A673 (cell line): ENCODE data around the gene CYP4V2.

Experiments used
- EZH2 ChIP-seq: fragments of 200-600 bp; sonication (generic); IDR thresholded peaks from 2 replicates; pipeline ENCODE4 v1.6.1; 2017; ENCODE audit warnings: borderline replicate concordance, low read depth, mild to moderate bottlenecking, mixed read lengths, antibody characterized with exemption, low read length; ENCODE audit not compliant: poor library complexity, severe bottlenecking
- TF ChIP-seq, protein P1 (sequence below): fragments of 300-800, 200-600 bp; sonication (generic); conservative IDR thresholded peaks from 2 replicates; pipeline ENCODE4 v1.5.1; 2017; ENCODE audit warnings: low read depth, mild to moderate bottlenecking, antibody characterized with exemption, low read length, moderate library complexity, mixed read lengths

DNA sequence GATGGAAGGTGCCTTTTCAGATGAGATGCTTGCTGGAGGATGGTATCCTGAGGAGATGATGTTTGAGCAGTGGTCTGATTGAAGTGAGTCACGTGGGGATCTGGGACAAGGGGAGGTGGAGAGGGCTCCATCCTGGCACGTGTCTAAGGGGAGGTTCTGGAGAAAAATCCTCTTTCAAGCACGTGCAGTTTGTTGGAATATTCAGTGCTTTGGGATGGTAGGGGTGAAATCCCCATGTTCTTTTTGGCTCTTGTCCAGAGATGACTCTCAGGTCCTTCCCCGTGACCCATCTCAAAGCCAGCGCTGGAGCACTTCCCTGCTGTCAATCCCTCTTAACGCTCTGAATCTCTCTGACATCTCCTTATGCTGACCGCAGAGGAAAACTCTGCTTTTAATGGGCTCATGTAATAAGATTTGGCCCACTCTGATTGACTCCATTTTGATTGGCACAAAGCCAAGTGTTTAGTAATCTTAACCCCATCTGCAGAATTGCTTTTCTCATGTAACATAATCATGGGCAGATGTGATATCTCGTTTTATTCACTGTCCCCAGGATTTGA is 25.2 kb downstream of the CYP4V2 start:
- TF ChIP-seq, protein P1, sequence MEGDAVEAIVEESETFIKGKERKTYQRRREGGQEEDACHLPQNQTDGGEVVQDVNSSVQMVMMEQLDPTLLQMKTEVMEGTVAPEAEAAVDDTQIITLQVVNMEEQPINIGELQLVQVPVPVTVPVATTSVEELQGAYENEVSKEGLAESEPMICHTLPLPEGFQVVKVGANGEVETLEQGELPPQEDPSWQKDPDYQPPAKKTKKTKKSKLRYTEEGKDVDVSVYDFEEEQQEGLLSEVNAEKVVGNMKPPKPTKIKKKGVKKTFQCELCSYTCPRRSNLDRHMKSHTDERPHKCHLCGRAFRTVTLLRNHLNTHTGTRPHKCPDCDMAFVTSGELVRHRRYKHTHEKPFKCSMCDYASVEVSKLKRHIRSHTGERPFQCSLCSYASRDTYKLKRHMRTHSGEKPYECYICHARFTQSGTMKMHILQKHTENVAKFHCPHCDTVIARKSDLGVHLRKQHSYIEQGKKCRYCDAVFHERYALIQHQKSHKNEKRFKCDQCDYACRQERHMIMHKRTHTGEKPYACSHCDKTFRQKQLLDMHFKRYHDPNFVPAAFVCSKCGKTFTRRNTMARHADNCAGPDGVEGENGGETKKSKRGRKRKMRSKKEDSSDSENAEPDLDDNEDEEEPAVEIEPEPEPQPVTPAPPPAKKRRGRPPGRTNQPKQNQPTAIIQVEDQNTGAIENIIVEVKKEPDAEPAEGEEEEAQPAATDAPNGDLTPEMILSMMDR: no peak
- no peak for TF ChIP-seq EZH2
